NCI-H1105 (cell line): ENCODE data around the gene COX17.

Source experiments
- DNase-seq: peaks from one replicate; lab custom pipeline; 2025; lab: John Stamatoyannopoulos, UW

Gene COX17

DNA sequence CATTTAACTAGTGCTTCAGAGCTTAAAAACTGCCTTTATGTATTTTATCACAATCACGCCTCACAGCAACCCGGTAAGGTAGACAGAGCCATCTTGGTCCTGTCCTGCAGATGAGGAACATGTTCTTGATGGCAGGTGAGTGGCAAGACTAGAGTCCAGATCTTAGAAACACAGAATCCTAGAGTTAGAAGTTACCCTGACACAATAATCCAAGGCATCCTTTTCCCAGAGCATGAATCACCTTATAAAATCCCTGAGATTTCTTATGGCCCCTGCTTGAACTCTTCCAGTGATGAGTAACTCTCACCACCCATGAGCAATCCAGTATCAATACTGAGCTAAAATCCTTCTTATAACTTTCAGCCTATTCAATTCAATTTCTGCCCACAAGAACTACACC lies 33.7 kb downstream of the COX17 start:
- no peak for DNase-seq

- no peak for DNase-seq
Measured at GRCh38 chr3:119642746-119643473, 34.3 kb downstream of the COX17 start.

DNA sequence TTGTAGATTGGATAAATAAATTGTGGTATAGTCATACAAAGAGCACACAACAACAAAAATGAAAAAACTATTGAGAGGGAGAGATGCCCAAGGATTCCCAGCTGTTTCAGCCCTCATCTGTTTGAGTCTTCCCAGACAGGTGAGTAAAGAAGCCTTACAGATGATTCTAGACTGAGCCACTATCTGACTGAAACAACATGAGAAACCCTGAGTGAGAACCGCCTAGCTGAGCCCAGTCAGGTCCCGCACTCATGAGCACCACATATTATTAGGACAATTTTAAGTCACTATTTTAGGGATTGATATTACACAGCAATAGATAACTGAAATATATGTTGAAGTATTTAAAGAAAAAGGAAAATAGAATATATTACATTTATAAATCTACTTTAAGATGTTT lies 35.8 kb downstream of the COX17 start:
- DNase-seq: no peak

DNA sequence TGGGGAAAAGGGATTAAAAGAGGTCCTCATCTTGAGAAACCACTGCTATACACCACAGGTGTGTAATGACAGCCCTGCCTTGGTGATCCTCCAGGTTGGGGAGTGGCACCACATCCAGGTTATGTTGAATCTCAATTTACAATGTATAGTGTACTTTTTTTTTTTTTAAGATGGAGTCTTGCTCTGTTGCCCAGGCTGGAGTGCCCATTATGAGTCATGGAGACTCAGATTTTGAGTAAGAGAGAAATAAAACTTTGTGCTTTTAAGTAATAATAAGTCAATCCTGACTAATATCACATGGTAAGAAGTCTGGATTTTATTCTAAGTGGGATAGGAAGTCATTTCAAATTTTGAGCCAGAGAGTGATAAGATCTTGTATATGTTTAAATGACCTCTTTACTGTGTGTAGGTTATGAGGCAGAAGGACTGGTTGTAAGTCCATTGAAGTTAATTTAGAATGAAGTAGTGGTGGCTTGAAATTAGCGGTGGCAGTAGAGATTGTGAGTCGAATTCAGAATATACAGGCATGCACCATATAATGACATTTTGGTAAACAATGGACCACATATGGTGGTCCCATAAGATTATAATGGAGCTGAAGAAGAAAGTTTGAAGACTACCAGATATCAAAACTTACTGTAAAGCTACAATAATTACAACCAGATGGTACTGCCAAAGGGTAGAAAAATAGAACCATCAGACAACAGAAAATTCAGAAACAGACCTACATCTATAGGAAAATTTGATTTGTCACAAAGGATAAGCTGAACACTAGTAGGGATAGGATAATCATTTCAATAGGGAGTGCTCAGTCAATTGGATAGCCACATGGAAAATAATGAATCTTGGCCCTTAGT lies 37.5 kb downstream of the COX17 start:
- no peak for DNase-seq

DNA sequence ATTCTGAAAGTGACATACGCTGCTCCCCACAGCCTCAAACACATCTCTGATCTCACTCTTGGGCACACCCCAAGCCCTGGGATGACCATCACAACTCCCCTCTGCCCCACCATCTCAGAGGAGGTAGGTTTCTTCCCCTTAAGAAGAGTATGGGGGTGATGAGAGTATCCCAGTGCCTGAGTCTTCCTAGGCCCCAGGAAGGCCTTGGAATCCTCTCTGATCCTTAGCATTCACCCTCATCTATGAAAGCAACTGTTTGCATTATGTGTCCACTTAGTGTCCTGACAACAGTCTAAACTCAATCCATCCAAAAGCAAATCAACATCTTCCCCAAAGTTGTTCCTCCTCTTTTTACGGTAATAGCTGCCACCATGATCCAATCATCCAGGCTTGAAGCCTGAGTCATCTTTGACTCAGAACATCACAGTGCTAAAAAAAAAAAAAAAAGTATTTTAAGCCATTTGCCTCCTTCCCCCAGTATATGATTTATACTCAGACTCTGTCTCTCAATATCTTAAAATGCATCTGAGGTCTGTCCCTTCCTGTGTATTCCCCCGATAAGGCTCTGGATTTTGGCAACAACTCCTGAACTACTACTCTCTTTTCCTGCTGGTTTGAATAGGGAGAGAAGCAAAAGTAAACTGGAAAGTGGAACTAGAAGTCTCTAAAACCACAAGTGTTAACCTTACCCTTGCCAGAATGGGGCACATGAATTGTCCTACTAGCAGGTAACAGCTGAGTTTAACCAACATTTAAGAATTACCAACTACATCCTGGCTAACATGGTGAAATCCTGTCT lies 39.3 kb downstream of the COX17 start:
- DNase-seq: no peak

DNA sequence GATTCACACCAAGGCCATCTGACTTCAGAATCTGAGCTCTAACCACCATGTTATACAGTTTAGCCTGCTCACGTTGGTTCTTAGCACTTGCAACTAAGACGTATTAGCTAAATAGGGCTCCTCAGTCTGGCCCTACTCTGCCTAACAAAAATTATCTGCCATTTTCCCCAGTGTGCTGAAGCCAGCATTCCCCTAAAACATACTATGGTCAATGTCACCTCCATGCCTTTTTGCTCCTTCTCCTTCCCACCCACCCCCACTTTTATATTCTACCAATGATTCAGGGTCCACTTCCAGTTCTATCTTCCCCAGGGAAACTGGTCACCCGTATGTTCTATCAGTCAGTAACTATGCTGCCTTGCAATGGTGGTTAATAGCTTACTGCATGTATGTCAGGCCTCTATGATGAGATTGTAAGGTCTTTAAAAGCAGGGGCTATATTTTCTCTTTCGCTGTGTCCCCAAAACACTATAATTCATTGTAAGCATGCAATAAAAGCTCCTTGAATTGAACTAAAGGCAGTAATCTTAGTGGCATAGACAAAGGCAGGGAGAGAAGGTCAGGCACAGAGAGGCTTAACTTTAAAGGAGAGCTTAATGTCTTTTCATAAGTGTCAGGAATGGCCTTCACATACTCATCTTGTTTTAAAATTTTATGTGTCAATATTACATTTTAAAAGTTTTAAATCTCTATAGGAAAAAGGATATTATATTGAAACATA lies 40.2 kb downstream of the COX17 start:
- DNase-seq: no peak

DNA sequence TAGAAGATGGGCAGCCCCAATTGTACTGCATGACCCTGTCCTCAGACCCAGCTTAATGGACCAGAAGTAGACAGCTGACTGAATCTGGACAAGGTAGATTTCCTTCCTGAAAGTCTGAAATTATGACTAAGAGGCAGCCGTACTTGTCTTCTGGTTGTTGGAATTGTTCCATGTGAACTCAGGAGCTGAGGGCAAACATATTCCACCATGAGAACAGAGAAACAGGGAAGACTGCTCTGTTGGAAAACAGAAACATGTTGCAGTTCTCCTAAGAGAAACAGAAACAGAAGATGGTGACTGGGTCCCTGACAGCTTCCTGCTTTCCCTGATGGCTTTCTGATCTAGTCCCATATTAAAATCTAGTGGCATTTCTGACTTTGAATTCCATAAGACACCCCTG lies 41.0 kb downstream of the COX17 start:
- DNase-seq: no peak

- no peak for DNase-seq
Measured at GRCh38 chr3:119635719-119636118, 41.5 kb downstream of the COX17 start.

DNA sequence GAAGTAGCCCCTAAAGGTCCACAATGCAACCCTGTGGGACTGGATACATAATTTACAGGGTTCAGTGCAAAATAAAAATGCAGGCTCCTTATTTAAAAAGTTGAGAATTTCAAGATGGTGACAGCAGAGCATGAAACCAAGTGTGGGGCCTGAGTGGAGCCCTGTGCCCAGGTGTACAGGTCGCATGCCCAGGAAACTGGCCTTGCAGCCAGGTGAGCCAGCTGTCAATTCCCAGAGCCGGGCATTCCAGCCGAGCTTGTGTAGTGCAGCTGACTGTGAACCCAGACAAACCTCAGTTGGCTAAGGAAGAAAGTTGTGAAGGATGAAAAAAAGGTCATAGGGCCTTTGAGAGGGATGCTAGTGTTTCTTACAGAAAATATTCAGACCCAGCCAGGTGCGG lies 44.4 kb downstream of the COX17 start:
- no peak for DNase-seq

- DNase-seq: no peak
Measured at GRCh38 chr3:119632216-119632615, 45.0 kb downstream of the COX17 start.

- DNase-seq: no peak
Measured at GRCh38 chr3:119631516-119631915, 45.7 kb downstream of the COX17 start.

DNA sequence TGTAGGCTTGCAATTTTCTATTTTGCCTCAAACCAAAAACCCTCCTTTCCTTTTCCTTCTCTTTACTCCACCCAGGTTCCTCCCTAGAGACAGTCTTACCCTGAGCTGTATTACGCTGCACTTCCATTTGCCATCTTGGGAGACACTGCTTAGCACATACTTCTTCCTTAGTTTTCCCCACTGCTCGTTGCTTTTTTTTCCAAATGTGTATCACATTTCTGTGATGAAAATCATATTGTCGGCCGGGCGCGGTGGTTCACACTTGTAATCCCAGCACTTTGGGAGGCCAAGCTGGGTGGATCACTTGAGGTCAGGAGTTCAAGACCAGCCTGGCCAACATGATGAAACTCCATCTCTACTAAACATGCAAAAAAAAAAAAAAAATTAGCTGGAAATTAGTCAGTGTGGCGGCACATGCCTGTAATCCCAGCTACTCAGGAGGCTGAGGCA lies 46.3 kb downstream of the COX17 start:
- no peak for DNase-seq

DNA sequence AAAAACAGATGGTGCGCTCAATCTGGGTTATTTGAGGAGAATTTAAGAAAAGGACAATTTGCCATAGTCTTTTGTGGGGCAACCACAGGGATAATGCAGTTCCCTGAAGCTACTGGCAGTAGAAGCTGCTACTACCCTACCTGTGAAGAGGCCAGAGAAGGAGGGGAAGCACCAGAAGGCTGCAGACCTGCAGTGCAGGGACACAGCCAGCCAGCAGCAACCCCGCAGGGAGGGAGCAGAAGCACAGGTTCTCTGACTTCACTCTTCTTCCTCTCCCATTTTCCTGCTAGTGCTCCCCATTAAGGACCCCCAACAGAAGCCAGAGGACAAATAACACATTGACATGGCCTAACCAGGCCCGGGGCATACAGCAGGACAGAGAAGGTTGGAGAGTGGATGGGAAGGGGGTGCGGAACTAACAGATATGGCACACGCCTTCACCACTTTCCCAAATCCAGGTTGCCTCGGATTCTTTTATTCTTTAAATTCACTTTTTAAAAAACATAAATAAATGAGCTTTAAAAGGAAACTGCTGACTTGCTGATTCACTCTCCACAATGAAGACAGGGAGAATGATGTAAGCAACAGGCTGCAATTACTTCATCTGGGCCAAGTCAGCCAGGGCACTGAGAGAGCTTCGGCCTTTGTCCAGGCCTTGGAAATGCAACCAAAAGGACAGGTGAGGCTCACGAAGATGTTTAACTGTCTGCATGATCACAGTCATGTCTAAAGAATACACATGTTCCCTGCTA lies 46.9 kb downstream of the COX17 start:
- no peak for DNase-seq

GRCh38 chr3:119628816-119629445 lies 48.3 kb downstream of the COX17 start:
- DNase-seq: no peak

- no peak for DNase-seq
Measured at GRCh38 chr3:119628390-119628789, 48.8 kb downstream of the COX17 start.

GRCh38 chr3:119627461-119627860 lies 49.7 kb downstream of the COX17 start:
- no peak for DNase-seq

DNA sequence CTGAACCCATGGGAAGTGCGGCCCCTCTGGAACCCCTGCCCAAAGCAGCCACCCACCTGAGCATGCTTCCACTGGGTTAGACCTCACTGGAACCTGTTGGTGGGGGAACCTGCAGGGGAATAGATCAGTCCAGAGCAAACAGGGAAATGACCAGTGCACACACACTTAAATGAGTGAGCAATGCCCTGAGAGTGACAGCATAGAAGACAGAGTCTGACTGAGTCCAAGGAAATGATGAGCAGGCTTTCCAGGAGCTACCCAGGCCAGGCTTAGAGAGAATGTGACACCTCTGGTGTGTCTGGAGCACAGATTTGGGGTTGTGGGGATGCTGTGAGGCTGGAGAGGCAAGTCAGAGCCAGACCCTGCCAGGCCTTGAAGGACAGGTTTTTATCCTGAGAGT lies 51.0 kb downstream of the COX17 start:
- DNase-seq: no peak

- no peak for DNase-seq
Measured at GRCh38 chr3:119625451-119626153, 51.6 kb downstream of the COX17 start.

- no peak for DNase-seq
Measured at GRCh38 chr3:119624002-119624720, 53.0 kb downstream of the COX17 start.
